HCT116 (cell line): Measurements from ENCODE around the gene AK2. TPM values are rescaled to one million over a fixed set of nuclear protein-coding genes. Genes with fewer than 3 reads are reported as not detected.

ENCODE experiments used
- ATAC-seq: fragments of 200-7000 bp; cut with Tn5 transposase; 2 replicates; pipeline ENCODE4 v1.9.1; 2020; ENCODE audit warnings: mild to moderate bottlenecking, moderate library complexity
- BruUV-seq: library from RNA; stranded (reverse); fragments of 400-500 nt; replicated peaks from 2 replicates; lab custom pipeline; 2021; lab: Mats Ljungman, UMichigan
- CTCF ChIA-PET: fragments of 300-600 bp; sonication (Branson Sonifier 250); formaldehyde crosslinking; loops from one replicate; lab custom pipeline; 2021; ENCODE audit warnings: antibody characterized with exemption; lab: Charles Lee
- POLR2A ChIA-PET: fragments of 300-600, 350-600 bp; sonication (Branson Sonifier 250); formaldehyde crosslinking; loops from one replicate; lab custom pipeline; 2021; ENCODE audit warnings: antibody characterized with exemption; lab: Charles Lee
- RAD21 ChIA-PET, 2 experiments: fragments of 300-600 bp; sonication (Branson Sonifier 250); formaldehyde crosslinking; loops; one replicate each; lab custom pipeline; 2023; ENCODE audit warnings: low total read pairs in 2 of 2; ENCODE audit not compliant: uncharacterized antibody in 2 of 2, unreplicated experiment in 2 of 2, low non-redundant PET in 1 of 2; lab: Charles Lee
- DNase-seq: peaks from one replicate; pipeline ENCODE4 v3.0.0-alpha.2; 2010; ENCODE audit warnings: low read depth, low spot score
- H2AFZ ChIP-seq: fragments of 200-600 bp; shearing (Covaris generic), sonication (generic); 2 replicates; pipeline ENCODE4 v1.6.1; 2017; ENCODE audit warnings: low read depth, mixed run types, mixed read lengths, antibody characterized with exemption, low read length; ENCODE audit not compliant: poor library complexity, severe bottlenecking
- H3K27ac ChIP-seq: 2 replicates; pipeline ENCODE4 v1.5.1; 2012; ENCODE audit warnings: low read depth, low read length
- H3K27me3 ChIP-seq: fragments of 200-600 bp; sonication (generic); 2 replicates; pipeline ENCODE4 v1.6.1; 2016; ENCODE audit warnings: mixed run types, low read length, mixed read lengths; ENCODE audit not compliant: insufficient read depth
- H3K36me3 ChIP-seq, 2 experiments: fragments of 200-500 bp in 1 of 2; fragments of 200-600 bp in 1 of 2; sonication (Bioruptor generic) in 1 of 2; sonication (generic) in 1 of 2; 2 replicates each; pipeline versions ENCODE4 v1.5.1 to v1.6.1; 2014 to 2016; ENCODE audit warnings: low read length in 2 of 2, inconsistent platforms in 1 of 2, mixed read lengths in 1 of 2, mixed run types in 1 of 2; ENCODE audit not compliant: insufficient read depth in 2 of 2, control insufficient read depth in 1 of 2
- H3K4me1 ChIP-seq, 2 experiments: fragments of 200-600 bp in 1 of 2; sonication (generic) in 1 of 2; 2 replicates each; pipeline versions ENCODE4 v1.5.1 to v1.6.1; 2012 to 2017; ENCODE audit warnings: low read length in 2 of 2, inconsistent platforms in 1 of 2, mild to moderate bottlenecking in 1 of 2, mixed read lengths in 1 of 2, mixed run types in 1 of 2, moderate library complexity in 1 of 2; ENCODE audit not compliant: insufficient read depth in 2 of 2, control insufficient read depth in 1 of 2
- H3K4me2 ChIP-seq: fragments of 200-600 bp; sonication (generic); 2 replicates; pipeline ENCODE4 v1.6.1; 2017; ENCODE audit warnings: mixed run types, low read length, mixed read lengths
- H3K4me3 ChIP-seq, 2 experiments: fragments of 200-600 bp in 1 of 2; sonication (generic) in 1 of 2; replicated peaks in 1 of 2; 2 replicates each; pipeline ENCODE4 v1.5.1; 2011 to 2016; ENCODE audit warnings: low read length in 2 of 2, control low read depth in 1 of 2, low read depth in 1 of 2, mild to moderate bottlenecking in 1 of 2, mixed read lengths in 1 of 2, mixed run types in 1 of 2
- H3K79me2 ChIP-seq: fragments of 200-600 bp; sonication (generic); 2 replicates; pipeline ENCODE4 v1.6.1; 2017; ENCODE audit warnings: mild to moderate bottlenecking, mixed run types, low read length, moderate library complexity, mixed read lengths; ENCODE audit not compliant: insufficient read depth
- H3K9ac ChIP-seq: fragments of 200-600 bp; sonication (generic); 2 replicates; pipeline ENCODE4 v1.6.1; 2016; ENCODE audit warnings: low read length, mixed read lengths
- H3K9me2 ChIP-seq: fragments of 200-600 bp; sonication (generic), shearing (Covaris generic); 2 replicates; pipeline ENCODE4 v1.6.1; 2017; ENCODE audit warnings: mixed run types, mild to moderate bottlenecking, moderate library complexity; ENCODE audit not compliant: insufficient read depth
- H3K9me3 ChIP-seq, 2 experiments: fragments of 200-500 bp in 1 of 2; fragments of 200-600 bp in 1 of 2; sonication (Bioruptor generic) in 1 of 2; sonication (generic) in 1 of 2; 2 replicates each; pipeline ENCODE4 v1.6.1; 2014 to 2017; ENCODE audit warnings: low read length in 2 of 2, mixed read lengths in 2 of 2, inconsistent platforms in 1 of 2, low read depth in 1 of 2, mild to moderate bottlenecking in 1 of 2, mixed run types in 1 of 2, moderate library complexity in 1 of 2; ENCODE audit not compliant: control insufficient read depth in 1 of 2, insufficient read depth in 1 of 2
- H4K20me1 ChIP-seq: fragments of 200-600 bp; sonication (generic), shearing (Covaris generic); 2 replicates; pipeline ENCODE4 v1.6.1; 2017; ENCODE audit warnings: mixed run types, mild to moderate bottlenecking, moderate library complexity; ENCODE audit not compliant: insufficient read depth
- CBX3 ChIP-seq: IDR thresholded peaks from 2 replicates; pipeline ENCODE4 v1.6.1; 2012; ENCODE audit warnings: low read depth
- CEBPB ChIP-seq: IDR thresholded peaks from 2 replicates; pipeline ENCODE4 v1.6.1; 2012; ENCODE audit warnings: low read depth
- ELF1 ChIP-seq: IDR thresholded peaks from 2 replicates; pipeline ENCODE4 v1.6.1; 2012; ENCODE audit warnings: low read depth, borderline replicate concordance
- EZH2phosphoT487 ChIP-seq: fragments of 200-600 bp; IDR thresholded peaks from 2 replicates; pipeline ENCODE4 v1.6.1; 2018; ENCODE audit warnings: antibody characterized with exemption, borderline replicate concordance
- FOSL1 ChIP-seq: IDR thresholded peaks from 2 replicates; pipeline ENCODE4 v1.6.1; 2012; ENCODE audit warnings: low read depth
- JUND ChIP-seq: IDR thresholded peaks from 2 replicates; pipeline ENCODE4 v1.6.1; 2012
- POLR2AphosphoS5 ChIP-seq: IDR thresholded peaks from 2 replicates; pipeline ENCODE4 v1.6.1; 2011; ENCODE audit warnings: mild to moderate bottlenecking, low read depth, low read length, moderate library complexity
- RAD21 ChIP-seq: IDR thresholded peaks from 2 replicates; pipeline ENCODE4 v1.6.1; 2012; ENCODE audit warnings: low read depth, mild to moderate bottlenecking
- SIN3A ChIP-seq: IDR thresholded peaks from 2 replicates; pipeline ENCODE4 v1.6.1; 2012; ENCODE audit warnings: low read depth
- SP1 ChIP-seq: IDR thresholded peaks from 2 replicates; pipeline ENCODE4 v1.6.1; 2012; ENCODE audit warnings: low read depth
- SRF ChIP-seq: IDR thresholded peaks from 2 replicates; pipeline ENCODE4 v1.6.1; 2012; ENCODE audit warnings: low read depth
- TCF7L2 ChIP-seq: IDR thresholded peaks from 2 replicates; pipeline ENCODE4 v1.7.0; 2011; ENCODE audit warnings: borderline replicate concordance, inconsistent platforms; ENCODE audit not compliant: insufficient read depth, insufficient read length; ENCODE audit errors: extremely low read depth
- YY1 ChIP-seq: IDR thresholded peaks from 2 replicates; pipeline ENCODE4 v1.6.1; 2011; ENCODE audit warnings: low read length, low read depth, moderate library complexity, mild to moderate bottlenecking; ENCODE audit not compliant: insufficient replicate concordance; ENCODE audit errors: extremely low read depth
- ZNF274 ChIP-seq: fragments of 200-500 bp; sonication (Bioruptor generic); IDR thresholded peaks from 2 replicates; pipeline ENCODE4 v1.6.1; 2014; ENCODE audit warnings: mild to moderate bottlenecking, low read depth, low read length, inconsistent platforms
- intact Hi-C: fragments of 100-400 bp; cut with micrococcal nuclease; formaldehyde crosslinking; loops from 2 replicates; pipeline ENCODE4 v1.10.0; 2022
- total RNA-seq: library from RNA; stranded (reverse); gene quantifications from one replicate; pipeline ENCODE4 v1.2.1, GENCODE V29; 2021; ENCODE audit not compliant: unreplicated experiment
- TF ChIP-seq, protein P1 (sequence below): IDR thresholded peaks from 2 replicates; pipeline ENCODE4 v1.6.1; 2012; ENCODE audit warnings: low read depth
- TF ChIP-seq, protein P2 (sequence below): IDR thresholded peaks from 2 replicates; pipeline ENCODE4 v1.6.1; 2011; ENCODE audit warnings: mild to moderate bottlenecking, low read length, moderate library complexity; ENCODE audit not compliant: insufficient replicate concordance; ENCODE audit errors: extremely low read depth
- TF ChIP-seq, protein P3 (sequence below): IDR thresholded peaks from 2 replicates; pipeline ENCODE4 v1.6.1; 2012

The AK2 gene
- total RNA-seq, 1 experiment from 2014 or later: 233 TPM

DNA sequence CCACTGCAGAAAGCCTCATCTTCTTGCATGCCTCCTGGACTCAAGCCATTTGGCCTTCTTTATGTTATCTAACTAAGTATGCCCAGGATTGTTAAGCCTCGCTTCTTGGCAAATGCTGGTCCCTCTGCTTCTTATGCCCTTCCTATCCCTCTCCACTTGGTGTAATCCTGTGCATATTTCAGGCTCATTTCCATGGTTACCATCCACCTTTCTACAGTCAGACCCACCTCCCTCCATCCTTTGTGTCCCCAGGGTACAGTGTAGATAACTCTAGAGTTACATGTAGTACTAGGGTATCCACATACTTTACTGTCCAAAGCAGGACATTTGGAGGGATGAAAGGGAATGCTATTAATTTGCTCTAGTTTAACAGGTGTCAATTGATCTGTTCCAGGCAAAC lies 65.5 kb downstream of the AK2 start:
- ChIA-PET CTCF (no interaction called here), POLR2A (no interaction called here), RAD21 (interaction anchor here in 1 of 2 experiments (0.6 kb wide), 1 partner anchor 83 kb away, joined by 3 read pairs; no protein-coding TSS in a partner anchor)
- intact Hi-C loops: no loop called here
- ATAC-seq (no peak), DNase-seq (no peak)
- no peak overlapping the region for H2AFZ ChIP-seq
- H3K9ac ChIP-seq: no peak overlapping the region
- no peaks in the 10 kb centered on the region for H3K27me3 ChIP-seq
- H3K4me3 ChIP-seq: no peak overlapping the region
- BruUV-seq: no TSS peak
- H3K27ac ChIP-seq: no peak overlapping the region
- peaks cover 0 to 9% of the 10 kb centered on the region in 2 experiments; a peak in 2 of 4 replicates for H3K4me1 ChIP-seq
- no peak overlapping the region for H3K4me2 ChIP-seq
- H3K79me2 ChIP-seq: no peaks in the 10 kb centered on the region
- no peaks in the 10 kb centered on the region for H3K9me2 ChIP-seq
- H3K36me3 ChIP-seq: no peaks in the 10 kb centered on the region
- no peaks in the 10 kb centered on the region for H3K9me3 ChIP-seq
- no peaks in the 10 kb centered on the region for H4K20me1 ChIP-seq
- no peak for TF ChIP-seq RAD21
- TF ChIP-seq SP1: no peak
- TF ChIP-seq SIN3A: no peak
- TF ChIP-seq, protein P1, sequence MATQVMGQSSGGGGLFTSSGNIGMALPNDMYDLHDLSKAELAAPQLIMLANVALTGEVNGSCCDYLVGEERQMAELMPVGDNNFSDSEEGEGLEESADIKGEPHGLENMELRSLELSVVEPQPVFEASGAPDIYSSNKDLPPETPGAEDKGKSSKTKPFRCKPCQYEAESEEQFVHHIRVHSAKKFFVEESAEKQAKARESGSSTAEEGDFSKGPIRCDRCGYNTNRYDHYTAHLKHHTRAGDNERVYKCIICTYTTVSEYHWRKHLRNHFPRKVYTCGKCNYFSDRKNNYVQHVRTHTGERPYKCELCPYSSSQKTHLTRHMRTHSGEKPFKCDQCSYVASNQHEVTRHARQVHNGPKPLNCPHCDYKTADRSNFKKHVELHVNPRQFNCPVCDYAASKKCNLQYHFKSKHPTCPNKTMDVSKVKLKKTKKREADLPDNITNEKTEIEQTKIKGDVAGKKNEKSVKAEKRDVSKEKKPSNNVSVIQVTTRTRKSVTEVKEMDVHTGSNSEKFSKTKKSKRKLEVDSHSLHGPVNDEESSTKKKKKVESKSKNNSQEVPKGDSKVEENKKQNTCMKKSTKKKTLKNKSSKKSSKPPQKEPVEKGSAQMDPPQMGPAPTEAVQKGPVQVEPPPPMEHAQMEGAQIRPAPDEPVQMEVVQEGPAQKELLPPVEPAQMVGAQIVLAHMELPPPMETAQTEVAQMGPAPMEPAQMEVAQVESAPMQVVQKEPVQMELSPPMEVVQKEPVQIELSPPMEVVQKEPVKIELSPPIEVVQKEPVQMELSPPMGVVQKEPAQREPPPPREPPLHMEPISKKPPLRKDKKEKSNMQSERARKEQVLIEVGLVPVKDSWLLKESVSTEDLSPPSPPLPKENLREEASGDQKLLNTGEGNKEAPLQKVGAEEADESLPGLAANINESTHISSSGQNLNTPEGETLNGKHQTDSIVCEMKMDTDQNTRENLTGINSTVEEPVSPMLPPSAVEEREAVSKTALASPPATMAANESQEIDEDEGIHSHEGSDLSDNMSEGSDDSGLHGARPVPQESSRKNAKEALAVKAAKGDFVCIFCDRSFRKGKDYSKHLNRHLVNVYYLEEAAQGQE: no peak
- no peak for TF ChIP-seq ELF1
- no peak for TF ChIP-seq ZNF274
- TF ChIP-seq SRF: no peak
- TF ChIP-seq FOSL1: no peak
- TF ChIP-seq, protein P2, sequence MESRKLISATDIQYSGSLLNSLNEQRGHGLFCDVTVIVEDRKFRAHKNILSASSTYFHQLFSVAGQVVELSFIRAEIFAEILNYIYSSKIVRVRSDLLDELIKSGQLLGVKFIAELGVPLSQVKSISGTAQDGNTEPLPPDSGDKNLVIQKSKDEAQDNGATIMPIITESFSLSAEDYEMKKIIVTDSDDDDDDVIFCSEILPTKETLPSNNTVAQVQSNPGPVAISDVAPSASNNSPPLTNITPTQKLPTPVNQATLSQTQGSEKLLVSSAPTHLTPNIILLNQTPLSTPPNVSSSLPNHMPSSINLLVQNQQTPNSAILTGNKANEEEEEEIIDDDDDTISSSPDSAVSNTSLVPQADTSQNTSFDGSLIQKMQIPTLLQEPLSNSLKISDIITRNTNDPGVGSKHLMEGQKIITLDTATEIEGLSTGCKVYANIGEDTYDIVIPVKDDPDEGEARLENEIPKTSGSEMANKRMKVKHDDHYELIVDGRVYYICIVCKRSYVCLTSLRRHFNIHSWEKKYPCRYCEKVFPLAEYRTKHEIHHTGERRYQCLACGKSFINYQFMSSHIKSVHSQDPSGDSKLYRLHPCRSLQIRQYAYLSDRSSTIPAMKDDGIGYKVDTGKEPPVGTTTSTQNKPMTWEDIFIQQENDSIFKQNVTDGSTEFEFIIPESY: no peak
- no peak for TF ChIP-seq TCF7L2
- TF ChIP-seq EZH2phosphoT487: no peak
- TF ChIP-seq, protein P3, sequence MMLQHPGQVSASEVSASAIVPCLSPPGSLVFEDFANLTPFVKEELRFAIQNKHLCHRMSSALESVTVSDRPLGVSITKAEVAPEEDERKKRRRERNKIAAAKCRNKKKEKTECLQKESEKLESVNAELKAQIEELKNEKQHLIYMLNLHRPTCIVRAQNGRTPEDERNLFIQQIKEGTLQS: no peak
- TF ChIP-seq CEBPB: no peak
- no peak for TF ChIP-seq POLR2AphosphoS5
- TF ChIP-seq CBX3: no peak
- no peak for TF ChIP-seq JUND
- TF ChIP-seq YY1: no peak
